ENCODE data around the gene RILPL2.

- TF ChIP-seq EGR1 (IDR thresholded peaks at IDR 0.05; ENCODE audit: low read depth in 2 of 2) (no peak), GABPA (IDR thresholded peaks at IDR 0.05 in 1 of 2, conservative IDR thresholded peaks at IDR 0.05 in 1 of 2) (no peak), CTCF (IDR thresholded peaks at IDR 0.05; ENCODE audit: low read depth, low read length, missing input control) (no peak), HNF4G (IDR thresholded peaks at IDR 0.05) (no peak), RAD21 (IDR thresholded peaks at IDR 0.05) (no peak), SP1 (IDR thresholded peaks at IDR 0.05) (no peak), TAF1 (conservative IDR thresholded peaks at IDR 0.05) (no peak), YY1 (IDR thresholded peaks at IDR 0.05) (no peak), ATF3 (IDR thresholded peaks at IDR 0.05) (no peak), JUND (IDR thresholded peaks at IDR 0.05) (no peak), ZBTB33 (IDR thresholded peaks at IDR 0.05) (no peak), RXRA (IDR thresholded peaks at IDR 0.05) (no peak), REST (IDR thresholded peaks at IDR 0.05) (no peak)
These were observed 47.4 kb downstream of the RILPL2 start for GRCh38 chr12:123388951-123389559.
